Measurements from ENCODE around the gene IL18. TPM values are rescaled to one million over a fixed set of nuclear protein-coding genes. Genes with fewer than 3 reads are reported as not detected.

IL18 gene
- total and polyA plus RNA-seq, 7 experiments from 2014 or later, result 0.32 to 8.3 (median 0.72) TPM; not detected in 3

DNA sequence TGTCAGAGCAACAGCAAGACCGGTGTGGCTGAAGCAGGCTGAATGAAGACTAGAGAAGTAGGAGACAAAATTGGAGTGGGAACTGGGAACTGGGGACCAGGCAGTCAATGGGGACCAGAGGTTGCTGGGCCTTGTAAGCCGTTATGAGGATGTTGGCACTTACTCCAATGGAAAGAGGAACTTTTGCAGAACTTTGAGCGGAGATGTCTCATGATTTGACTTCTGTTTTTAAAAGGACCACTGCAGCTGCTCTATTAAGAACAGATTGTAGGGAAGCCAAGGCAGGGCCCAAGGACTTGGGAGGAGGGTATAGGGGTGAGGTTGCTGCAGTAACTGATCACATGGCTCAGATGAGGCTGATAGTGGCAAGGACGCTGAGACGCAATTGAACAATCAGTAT is 34.2 kb downstream of the IL18 start:
- ChIA-PET CTCF (no interaction called here), POLR2A (no interaction called here)
- Histone ChIP-seq H3K36me3 (ENCODE audit: control insufficient read depth in 2 of 3, insufficient read depth in 3 of 3, low read length in 3 of 3) (no peaks in the 10 kb centered on the region), H3K27ac (ENCODE audit: low read depth, low read length) (no peak overlapping the region), H3K9me3 (ENCODE audit: control insufficient read depth in 2 of 3, low read length in 3 of 3) (no peaks in the 10 kb centered on the region), H3K27me3 (ENCODE audit: control insufficient read depth in 2 of 2, insufficient read depth in 2 of 2, low read length in 2 of 2) (no peaks in the 10 kb centered on the region), H3K4me3 (ENCODE audit: low read length) (no peak overlapping the region), H3K4me1 (ENCODE audit: control insufficient read depth in 2 of 2, insufficient read depth in 2 of 2, low read length in 2 of 2) (no peaks in the 10 kb centered on the region)
- H3K36me3 Mint-ChIP-seq, result peaks cover 0 to 21% (median 13%) of the 10 kb centered on the region in 5 donors
- intact Hi-C loops (cut with micrococcal nuclease), result no loop called here
- no peak overlapping the region for H3K4me3 Mint-ChIP-seq
- no peaks in the 10 kb centered on the region for H3K9me3 Mint-ChIP-seq
- H3K27ac Mint-ChIP-seq, result no peak overlapping the region
- DNase-seq (no peak), ATAC-seq (peak; percentile 81)
- no peaks in the 10 kb centered on the region for H3K27me3 Mint-ChIP-seq
- peaks cover 0 to 9% (median 0%) of the 10 kb centered on the region in 7 donors for H3K4me1 Mint-ChIP-seq

DNA sequence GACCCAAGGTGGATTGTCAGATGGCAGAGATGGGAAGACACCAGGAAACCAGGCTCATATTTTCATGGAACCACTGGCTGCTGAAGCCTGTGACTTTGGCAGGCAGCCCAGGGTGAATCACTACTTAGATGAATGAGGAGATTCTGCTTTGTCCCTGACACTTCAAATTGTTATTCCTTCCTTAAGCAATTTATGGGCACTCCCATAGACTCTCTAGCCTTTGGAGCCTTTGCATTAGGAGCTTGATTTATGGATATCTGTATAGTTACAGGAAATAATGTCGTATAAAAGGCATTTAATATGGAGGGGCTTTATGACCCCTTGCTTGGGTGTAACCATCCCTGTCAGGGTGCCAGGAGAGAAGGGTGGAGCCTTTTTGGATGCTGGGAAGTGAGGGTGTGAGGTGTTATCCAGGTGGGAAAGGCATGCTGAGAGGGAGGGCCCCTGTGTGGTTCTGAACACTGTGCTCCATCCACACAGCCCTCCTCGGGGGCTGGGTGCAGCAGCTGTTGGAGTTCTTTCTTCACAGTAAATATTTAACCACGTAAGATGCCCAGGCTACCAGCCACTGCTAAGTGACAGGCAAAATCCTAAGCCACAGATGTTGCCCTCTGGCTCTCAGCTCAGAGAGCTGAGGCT is 35.3 kb downstream of the IL18 start:
- POLR2A ChIA-PET, result no interaction called here
- Mint-ChIP-seq H3K4me3 (no peak overlapping the region), H3K4me1 (peaks cover 0 to 9% (median 0%) of the 10 kb centered on the region in 7 donors), H3K27me3 (no peaks in the 10 kb centered on the region), H3K9me3 (no peaks in the 10 kb centered on the region), H3K36me3 (peaks cover 0 to 18% (median 8%) of the 10 kb centered on the region in 5 donors), H3K27ac (no peak overlapping the region)
- no peaks in the 10 kb centered on the region for H3K9me3 ChIP-seq (ENCODE audit: control insufficient read depth in 2 of 3, low read length in 3 of 3)
- no peaks in the 10 kb centered on the region for H3K4me1 ChIP-seq (ENCODE audit: control insufficient read depth in 2 of 2, insufficient read depth in 2 of 2, low read length in 2 of 2)
- ATAC-seq (no peak), DNase-seq (no peak)
- intact Hi-C loops (cut with micrococcal nuclease), result no loop called here
- H3K27me3 ChIP-seq (ENCODE audit: control insufficient read depth in 2 of 2, insufficient read depth in 2 of 2, low read length in 2 of 2), result no peaks in the 10 kb centered on the region
- no peak overlapping the region for H3K4me3 ChIP-seq (ENCODE audit: low read length)
- H3K36me3 ChIP-seq (ENCODE audit: control insufficient read depth in 2 of 3, insufficient read depth in 3 of 3, low read length in 3 of 3), result no peaks in the 10 kb centered on the region
- no peak overlapping the region for H3K27ac ChIP-seq (ENCODE audit: low read depth, low read length)
- CTCF ChIA-PET, result interaction anchor here (1.3 kb wide), 1 partner anchor 19 kb away, joined by 5 read pairs; no protein-coding TSS in a partner anchor

DNA sequence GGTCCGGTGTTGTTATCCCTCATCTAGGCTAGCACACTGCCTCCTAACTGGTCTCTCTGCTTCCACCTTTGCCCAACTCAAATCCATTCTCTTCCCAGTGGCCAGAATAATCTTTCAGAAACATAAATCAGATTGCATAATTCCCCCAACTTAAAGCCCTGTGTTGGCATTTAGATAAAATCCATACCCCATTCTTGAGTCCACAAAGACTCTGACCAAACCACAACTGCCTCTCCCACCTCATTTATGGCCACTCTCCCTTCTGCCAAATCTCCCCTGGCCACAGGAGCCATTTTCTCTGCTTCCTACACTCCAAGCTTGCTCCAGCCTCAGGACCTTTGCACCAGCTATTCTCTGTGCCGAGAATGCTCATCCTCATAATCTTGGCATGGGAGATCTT is 36.8 kb downstream of the IL18 start:
- DNase-seq, result no peak
- H3K36me3 Mint-ChIP-seq, result peaks cover 0 to 22% (median 8%) of the 10 kb centered on the region in 5 donors
- no peaks in the 10 kb centered on the region for H3K27me3 ChIP-seq (ENCODE audit: control insufficient read depth in 2 of 2, insufficient read depth in 2 of 2, low read length in 2 of 2)
- H3K27ac ChIP-seq (ENCODE audit: low read depth, low read length), result no peak overlapping the region
- H3K9me3 Mint-ChIP-seq, result no peaks in the 10 kb centered on the region
- ChIA-PET CTCF (no interaction called here), POLR2A (no interaction called here)
- no peaks in the 10 kb centered on the region for H3K9me3 ChIP-seq (ENCODE audit: control insufficient read depth in 2 of 3, low read length in 3 of 3)
- no peaks in the 10 kb centered on the region for H3K27me3 Mint-ChIP-seq
- no peak for ATAC-seq
- no peak overlapping the region for H3K4me3 Mint-ChIP-seq
- H3K4me1 ChIP-seq (ENCODE audit: control insufficient read depth in 2 of 2, insufficient read depth in 2 of 2, low read length in 2 of 2), result no peaks in the 10 kb centered on the region
- H3K27ac Mint-ChIP-seq, result no peak overlapping the region
- no peaks in the 10 kb centered on the region for H3K36me3 ChIP-seq (ENCODE audit: control insufficient read depth in 2 of 3, insufficient read depth in 3 of 3, low read length in 3 of 3)
- intact Hi-C loops (cut with micrococcal nuclease), result no loop called here
- no peak overlapping the region for H3K4me3 ChIP-seq (ENCODE audit: low read length)
- peaks cover 0 to 9% (median 0%) of the 10 kb centered on the region in 7 donors for H3K4me1 Mint-ChIP-seq

DNA sequence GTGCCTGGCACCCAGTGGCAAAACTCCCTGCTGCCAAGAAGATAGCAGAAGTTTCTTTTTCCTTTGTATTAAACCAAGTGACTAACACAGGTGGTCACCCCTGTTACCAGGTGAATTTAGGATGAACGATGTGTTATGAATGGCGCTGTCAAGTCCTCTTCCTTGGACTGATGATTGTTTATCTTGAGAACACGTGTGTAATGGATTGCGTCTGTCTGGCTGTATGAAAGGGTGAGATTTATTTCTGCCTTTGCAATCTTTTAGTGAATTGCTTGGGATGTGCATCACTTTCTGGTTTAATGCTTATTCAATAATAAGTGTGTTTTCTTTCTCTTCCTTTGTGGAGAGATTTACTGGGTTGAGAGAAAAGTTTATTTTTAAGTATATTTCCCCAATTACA is 40.8 kb downstream of the IL18 start:
- ATAC-seq, result no peak
- DNase-seq, result no peak
- H3K9me3 Mint-ChIP-seq, result no peaks in the 10 kb centered on the region
- H3K27me3 Mint-ChIP-seq, result no peaks in the 10 kb centered on the region
- H3K27ac Mint-ChIP-seq, result no peak overlapping the region
- peaks cover 0 to 15% (median 4%) of the 10 kb centered on the region in 5 donors for H3K36me3 Mint-ChIP-seq
- intact Hi-C loops (cut with micrococcal nuclease), result no loop called here
- ChIA-PET POLR2A (interaction anchor here (0.7 kb wide), 1 partner anchor 231 kb away, joined by 3 read pairs; no protein-coding TSS in a partner anchor), CTCF (no interaction called here)
- H3K4me3 ChIP-seq (ENCODE audit: low read length), result no peak overlapping the region
- H3K4me1 ChIP-seq (ENCODE audit: control insufficient read depth in 2 of 2, insufficient read depth in 2 of 2, low read length in 2 of 2), result no peaks in the 10 kb centered on the region
- no peaks in the 10 kb centered on the region for H3K27me3 ChIP-seq (ENCODE audit: control insufficient read depth in 2 of 2, insufficient read depth in 2 of 2, low read length in 2 of 2)
- H3K9me3 ChIP-seq (ENCODE audit: control insufficient read depth in 2 of 3, low read length in 3 of 3), result no peaks in the 10 kb centered on the region
- no peak overlapping the region for H3K4me3 Mint-ChIP-seq
- H3K4me1 Mint-ChIP-seq, result no peaks in the 10 kb centered on the region
- no peak overlapping the region for H3K27ac ChIP-seq (ENCODE audit: low read depth, low read length)
- H3K36me3 ChIP-seq (ENCODE audit: control insufficient read depth in 2 of 3, insufficient read depth in 3 of 3, low read length in 3 of 3), result no peaks in the 10 kb centered on the region

DNA sequence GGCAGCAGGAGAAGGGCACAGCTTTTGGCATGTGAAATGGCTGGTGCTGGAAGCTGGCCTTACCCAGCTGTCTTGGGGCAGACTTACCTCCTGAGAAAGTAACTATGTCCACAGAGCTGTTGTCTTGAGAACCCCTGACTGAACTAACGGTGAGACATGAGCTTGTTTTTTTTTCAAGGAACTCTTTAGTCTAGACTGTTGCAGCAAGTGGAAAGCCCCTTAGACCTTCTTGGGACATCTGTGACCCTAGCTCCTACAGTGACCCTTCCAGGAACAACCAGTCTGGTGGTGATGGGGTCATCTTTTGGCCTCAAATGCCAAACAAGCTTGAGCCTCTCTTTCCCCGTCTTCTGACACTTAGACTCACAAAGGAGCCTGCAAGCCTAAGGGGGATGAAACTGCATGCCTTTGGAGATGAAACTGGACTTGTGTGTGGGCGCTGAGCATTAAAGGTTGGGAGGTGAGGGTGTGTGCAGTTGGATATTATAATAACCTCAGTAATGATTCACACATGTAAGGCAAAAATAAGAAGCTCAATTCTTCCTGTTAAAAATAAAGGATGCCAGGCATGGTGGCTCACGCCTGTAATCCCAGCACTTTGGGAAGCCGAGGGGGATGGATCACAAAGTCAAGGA is 41.8 kb downstream of the IL18 start:
- H3K27ac ChIP-seq (ENCODE audit: low read depth, low read length), result no peak overlapping the region
- Mint-ChIP-seq H3K36me3 (peaks cover 0 to 14% (median under 1%) of the 10 kb centered on the region in 5 donors), H3K27me3 (no peaks in the 10 kb centered on the region), H3K4me3 (no peak overlapping the region), H3K27ac (peak overlapping the region in 1 of 9 donors; percentile 30), H3K4me1 (no peaks in the 10 kb centered on the region), H3K9me3 (no peaks in the 10 kb centered on the region)
- CTCF ChIA-PET, result interaction anchor here (0.6 to 1.6 kb wide), 3 partner anchors 9 to 1152 kb away, joined by 3 to 5 read pairs (median 5); no protein-coding TSS in a partner anchor
- no peaks in the 10 kb centered on the region for H3K36me3 ChIP-seq (ENCODE audit: control insufficient read depth in 2 of 3, insufficient read depth in 3 of 3, low read length in 3 of 3)
- ATAC-seq, result no peak
- H3K4me3 ChIP-seq (ENCODE audit: low read length), result no peak overlapping the region
- no peaks in the 10 kb centered on the region for H3K4me1 ChIP-seq (ENCODE audit: control insufficient read depth in 2 of 2, insufficient read depth in 2 of 2, low read length in 2 of 2)
- H3K9me3 ChIP-seq (ENCODE audit: control insufficient read depth in 2 of 3, low read length in 3 of 3), result no peaks in the 10 kb centered on the region
- no peak for DNase-seq
- H3K27me3 ChIP-seq (ENCODE audit: control insufficient read depth in 2 of 2, insufficient read depth in 2 of 2, low read length in 2 of 2), result no peaks in the 10 kb centered on the region
- POLR2A ChIA-PET, result interaction anchor here (0.7 kb wide), 1 partner anchor 229 kb away, joined by 3 read pairs; no protein-coding TSS in a partner anchor
- intact Hi-C loops (cut with micrococcal nuclease), result no loop called here

DNA sequence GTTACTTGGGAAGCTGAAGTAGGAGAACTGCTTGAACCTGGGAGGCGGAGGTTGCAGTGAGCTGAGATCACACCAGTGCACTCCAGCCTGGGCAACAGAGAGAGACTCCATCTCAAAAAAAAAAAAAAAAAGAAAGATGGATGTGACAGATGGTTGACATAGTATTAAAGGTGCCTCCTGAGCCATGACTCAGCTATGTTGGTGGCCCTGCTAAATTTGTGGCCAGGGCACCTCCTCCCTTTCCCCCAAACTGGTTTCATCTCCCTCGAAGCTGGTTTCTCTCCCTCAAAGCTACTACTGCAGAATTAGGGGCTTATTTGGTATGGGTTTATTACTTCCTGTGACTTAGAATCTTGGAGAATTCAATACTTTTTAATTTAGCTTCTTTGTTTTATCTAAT is 45.7 kb downstream of the IL18 start:
- Mint-ChIP-seq H3K4me3 (no peak overlapping the region), H3K27me3 (no peaks in the 10 kb centered on the region), H3K9me3 (no peaks in the 10 kb centered on the region), H3K27ac (no peak overlapping the region), H3K4me1 (peaks cover 0 to 21% (median 8%) of the 10 kb centered on the region in 7 donors), H3K36me3 (peaks cover 0 to 14% (median 2%) of the 10 kb centered on the region in 5 donors)
- H3K27ac ChIP-seq (ENCODE audit: low read depth, low read length), result no peak overlapping the region
- ATAC-seq (no peak), DNase-seq (no peak)
- no peaks in the 10 kb centered on the region for H3K27me3 ChIP-seq (ENCODE audit: control insufficient read depth in 2 of 2, insufficient read depth in 2 of 2, low read length in 2 of 2)
- POLR2A ChIA-PET, result no interaction called here
- CTCF ChIA-PET, result no interaction called here
- intact Hi-C loops (cut with micrococcal nuclease), result no loop called here
- H3K36me3 ChIP-seq (ENCODE audit: control insufficient read depth in 2 of 3, insufficient read depth in 3 of 3, low read length in 3 of 3), result no peaks in the 10 kb centered on the region
- no peaks in the 10 kb centered on the region for H3K9me3 ChIP-seq (ENCODE audit: control insufficient read depth in 2 of 3, low read length in 3 of 3)
- no peak overlapping the region for H3K4me3 ChIP-seq (ENCODE audit: low read length)
- no peaks in the 10 kb centered on the region for H3K4me1 ChIP-seq (ENCODE audit: control insufficient read depth in 2 of 2, insufficient read depth in 2 of 2, low read length in 2 of 2)

DNA sequence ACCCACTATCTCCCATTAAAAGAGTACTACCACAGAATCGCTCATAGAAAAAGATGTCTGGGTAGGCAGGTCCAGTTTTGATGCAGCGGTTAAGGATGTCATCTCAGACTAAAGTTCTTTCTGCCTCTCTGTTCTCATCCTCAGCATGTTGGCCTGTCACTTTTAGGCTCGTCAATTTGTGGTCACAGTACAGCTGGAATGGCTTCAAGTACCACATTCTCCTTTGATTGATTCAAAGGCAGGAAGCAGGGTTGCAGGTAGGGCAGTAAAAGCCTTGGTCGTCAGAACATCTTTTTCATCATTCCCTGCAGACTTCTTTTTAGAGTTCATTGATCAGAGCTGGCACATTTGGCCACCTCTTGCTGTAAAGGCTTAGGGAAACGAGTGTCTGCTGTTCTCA is 48.5 kb downstream of the IL18 start:
- H3K36me3 ChIP-seq (ENCODE audit: control insufficient read depth in 2 of 3, insufficient read depth in 3 of 3, low read length in 3 of 3), result no peaks in the 10 kb centered on the region
- Mint-ChIP-seq H3K4me3 (no peak overlapping the region), H3K4me1 (peaks cover 0 to 21% (median 8%) of the 10 kb centered on the region in 7 donors), H3K27me3 (no peaks in the 10 kb centered on the region), H3K27ac (no peak overlapping the region), H3K9me3 (peaks cover 0 to 1% (median 0%) of the 10 kb centered on the region in 11 donors), H3K36me3 (peaks cover 0 to 12% (median 0%) of the 10 kb centered on the region in 5 donors)
- no peak overlapping the region for H3K4me3 ChIP-seq (ENCODE audit: low read length)
- ATAC-seq, result no peak
- POLR2A ChIA-PET, result no interaction called here
- H3K9me3 ChIP-seq (ENCODE audit: control insufficient read depth in 2 of 3, low read length in 3 of 3), result no peaks in the 10 kb centered on the region
- H3K27me3 ChIP-seq (ENCODE audit: control insufficient read depth in 2 of 2, insufficient read depth in 2 of 2, low read length in 2 of 2), result no peaks in the 10 kb centered on the region
- CTCF ChIA-PET, result no interaction called here
- peak in 1 of 9 donors; percentile 7 for DNase-seq
- intact Hi-C loops (cut with micrococcal nuclease), result no loop called here
- H3K27ac ChIP-seq (ENCODE audit: low read depth, low read length), result no peak overlapping the region
- no peaks in the 10 kb centered on the region for H3K4me1 ChIP-seq (ENCODE audit: control insufficient read depth in 2 of 2, insufficient read depth in 2 of 2, low read length in 2 of 2)

Data from naive thymus-derived CD4-positive, alpha-beta T cell (primary cell).